Lower lobe of right lung (tissue), 2 donors: ENCODE results near the gene DAPK2. TPM values are rescaled to one million over a fixed set of nuclear protein-coding genes. Genes with fewer than 3 reads are reported as not detected.

ENCODE experiments used
- ATAC-seq, 2 donors: fragments of 200-7000 bp; cut with Tn5 transposase; one replicate each; pipeline ENCODE4 v1.9.1; 2020 to 2022; ENCODE audit warnings: mild to moderate bottlenecking in 2 of 2, moderate library complexity in 2 of 2
- DNase-seq: peaks from one replicate; pipeline ENCODE4 v3.0.0-alpha.2; 2020
- H3K27ac ChIP-seq: fragments of 200-600 bp; one replicate; pipeline ENCODE4 v1.8.0; 2022
- H3K27me3 ChIP-seq: fragments of 200-600 bp; one replicate; pipeline ENCODE4 v1.8.0; 2022; ENCODE audit warnings: low read depth
- H3K36me3 ChIP-seq: fragments of 200-600 bp; one replicate; pipeline ENCODE4 v1.8.0; 2022; ENCODE audit warnings: mild to moderate bottlenecking
- H3K4me1 ChIP-seq: fragments of 200-600 bp; one replicate; pipeline ENCODE4 v1.8.0; 2022
- H3K4me3 ChIP-seq: fragments of 200-600 bp; one replicate; pipeline ENCODE4 v1.8.0; 2022; ENCODE audit warnings: mild to moderate bottlenecking
- H3K9me3 ChIP-seq: fragments of 200-600 bp; one replicate; pipeline ENCODE4 v1.8.0; 2022
- intact Hi-C: fragments of 100-400 bp; cut with DNase I; formaldehyde crosslinking; loops from one replicate; pipeline ENCODE4 v1.11.0; 2022
- total RNA-seq: library from RNA; stranded (reverse); fragmentation: NEBNext Ultra II Directional; extraction: Animal tissue kit (Norgen Biotek cat#: 25700); gene quantifications from one replicate; pipeline ENCODE4 v1.2.1, GENCODE V29; 2021
- TF ChIP-seq, protein P1 (sequence below): fragments of 200-600 bp; IDR thresholded peaks from one replicate; pipeline ENCODE4 v1.8.0; 2022; ENCODE audit warnings: antibody characterized with exemption, mild to moderate bottlenecking
- donor health status: DM: no; HTN: yes; CAD: no; lungs with severe emphysema.

DAPK2 gene
- total RNA-seq, 1 donor from 2014 or later: 56.8 TPM

DNA sequence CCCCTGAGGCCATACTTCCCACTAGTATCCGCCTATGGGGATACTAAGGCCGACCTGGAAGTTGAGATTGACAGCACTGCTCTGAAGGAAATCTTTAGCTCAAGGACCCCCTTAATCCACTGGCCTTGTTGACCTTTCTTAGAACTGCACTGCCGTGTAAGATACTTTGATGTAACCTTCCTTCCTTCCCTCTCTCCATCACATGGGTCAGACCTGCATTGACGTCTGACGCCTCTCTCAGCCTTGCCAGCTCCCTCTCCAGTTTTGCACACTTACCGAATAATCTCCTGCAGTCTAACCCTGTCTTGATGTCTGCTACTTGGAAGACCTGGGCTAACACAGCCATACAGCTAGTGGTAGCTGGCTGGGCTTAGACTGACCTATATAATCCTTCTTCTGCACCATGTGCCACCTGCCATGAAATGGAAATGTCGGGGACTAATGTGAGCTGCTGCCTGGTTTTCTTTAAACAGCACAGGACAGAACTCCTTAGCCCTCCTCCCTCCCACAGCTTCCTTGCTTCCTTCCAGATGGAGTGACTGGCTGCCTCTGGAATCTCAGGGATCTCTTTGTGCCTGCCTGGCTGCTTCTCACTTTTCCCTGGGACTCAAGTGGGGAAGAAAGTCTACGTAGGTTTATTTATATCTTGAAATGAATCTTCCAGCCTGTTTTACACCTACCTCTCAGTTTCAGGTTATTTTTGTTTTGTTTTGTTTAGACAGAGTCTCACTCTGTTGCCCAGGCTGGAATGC, 173.3 kb downstream of the DAPK2 start:
- intact Hi-C loops: no loop called here
- Histone ChIP-seq H3K4me3 (no peak overlapping the region), H3K4me1 (no peaks in the 10 kb centered on the region), H3K27ac (no peak overlapping the region), H3K36me3 (no peaks in the 10 kb centered on the region), H3K27me3 (no peaks in the 10 kb centered on the region), H3K9me3 (no peaks in the 10 kb centered on the region)
- TF ChIP-seq, protein P1, sequence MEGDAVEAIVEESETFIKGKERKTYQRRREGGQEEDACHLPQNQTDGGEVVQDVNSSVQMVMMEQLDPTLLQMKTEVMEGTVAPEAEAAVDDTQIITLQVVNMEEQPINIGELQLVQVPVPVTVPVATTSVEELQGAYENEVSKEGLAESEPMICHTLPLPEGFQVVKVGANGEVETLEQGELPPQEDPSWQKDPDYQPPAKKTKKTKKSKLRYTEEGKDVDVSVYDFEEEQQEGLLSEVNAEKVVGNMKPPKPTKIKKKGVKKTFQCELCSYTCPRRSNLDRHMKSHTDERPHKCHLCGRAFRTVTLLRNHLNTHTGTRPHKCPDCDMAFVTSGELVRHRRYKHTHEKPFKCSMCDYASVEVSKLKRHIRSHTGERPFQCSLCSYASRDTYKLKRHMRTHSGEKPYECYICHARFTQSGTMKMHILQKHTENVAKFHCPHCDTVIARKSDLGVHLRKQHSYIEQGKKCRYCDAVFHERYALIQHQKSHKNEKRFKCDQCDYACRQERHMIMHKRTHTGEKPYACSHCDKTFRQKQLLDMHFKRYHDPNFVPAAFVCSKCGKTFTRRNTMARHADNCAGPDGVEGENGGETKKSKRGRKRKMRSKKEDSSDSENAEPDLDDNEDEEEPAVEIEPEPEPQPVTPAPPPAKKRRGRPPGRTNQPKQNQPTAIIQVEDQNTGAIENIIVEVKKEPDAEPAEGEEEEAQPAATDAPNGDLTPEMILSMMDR: no peak
- DNase-seq (no peak), ATAC-seq (no peak)

DNA sequence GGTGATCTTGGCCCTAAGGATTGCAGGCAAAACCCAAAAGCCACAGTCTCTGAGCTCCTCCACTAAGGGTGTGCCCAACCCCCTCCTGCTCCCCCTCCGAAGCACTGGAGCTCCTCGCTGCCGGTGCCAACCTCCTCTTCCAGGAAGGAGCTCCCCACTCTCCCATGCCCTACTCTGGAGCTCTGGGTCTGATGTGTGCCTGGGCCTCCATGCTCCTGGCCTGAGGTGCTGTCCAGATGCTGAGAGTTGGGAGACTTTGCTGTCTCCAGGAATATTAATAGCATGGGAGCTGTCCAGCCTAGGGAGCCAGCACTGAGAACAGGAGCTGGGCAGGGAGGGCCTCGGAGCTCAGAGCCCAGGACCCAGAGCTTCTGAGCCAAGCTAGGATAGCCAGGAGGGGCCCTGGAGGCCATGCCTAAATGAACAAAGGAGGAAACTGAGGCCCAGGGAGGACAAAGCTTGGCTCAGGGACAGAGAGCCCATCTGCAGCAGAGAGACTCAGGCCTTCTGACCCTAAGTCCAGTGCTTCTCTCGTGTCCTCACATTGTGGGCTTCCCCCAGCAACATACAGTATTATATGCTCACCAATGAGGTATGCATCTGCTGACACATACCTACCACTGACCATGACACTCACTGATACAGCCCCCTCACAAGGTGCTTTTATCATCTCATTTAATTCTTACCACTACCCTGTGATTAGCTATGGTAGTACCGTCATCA, 175.6 kb downstream of the DAPK2 start:
- no peak for DNase-seq

DNA sequence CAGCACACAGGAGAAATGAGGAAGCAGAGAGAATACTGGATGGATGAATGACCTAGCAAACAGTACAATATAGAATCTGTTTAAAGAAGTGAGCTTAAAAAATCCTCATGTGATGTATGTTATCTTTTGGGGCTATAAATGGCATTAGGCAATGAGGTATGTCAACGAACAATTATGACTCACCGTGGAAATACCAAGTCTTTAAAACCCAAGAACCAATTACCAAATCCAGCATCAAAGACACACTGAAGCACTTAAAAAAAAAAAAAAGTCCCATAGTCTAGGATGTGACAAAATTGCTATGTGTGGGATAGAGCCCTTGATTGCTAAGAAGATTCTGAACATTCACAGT, 176.3 kb downstream of the DAPK2 start:
- H3K27ac ChIP-seq: no peak overlapping the region
- intact Hi-C loops: no loop called here
- no peak overlapping the region for H3K4me3 ChIP-seq
- no peaks in the 10 kb centered on the region for H3K27me3 ChIP-seq
- ATAC-seq (no peak), DNase-seq (no peak)
- H3K9me3 ChIP-seq: no peaks in the 10 kb centered on the region
- TF ChIP-seq, protein P1: no peak
- no peaks in the 10 kb centered on the region for H3K4me1 ChIP-seq
- no peaks in the 10 kb centered on the region for H3K36me3 ChIP-seq

More for the DNA sequence above, 175.6 kb downstream of the DAPK2 start:
- intact Hi-C loops: no loop called here
- H3K4me1 ChIP-seq: no peaks in the 10 kb centered on the region
- no peak overlapping the region for H3K4me3 ChIP-seq
- no peaks in the 10 kb centered on the region for H3K36me3 ChIP-seq
- no peaks in the 10 kb centered on the region for H3K27me3 ChIP-seq
- ATAC-seq: peak; percentile 70 to 72
- H3K27ac ChIP-seq: no peak overlapping the region
- TF ChIP-seq, protein P1: no peak
- no peaks in the 10 kb centered on the region for H3K9me3 ChIP-seq

DNA sequence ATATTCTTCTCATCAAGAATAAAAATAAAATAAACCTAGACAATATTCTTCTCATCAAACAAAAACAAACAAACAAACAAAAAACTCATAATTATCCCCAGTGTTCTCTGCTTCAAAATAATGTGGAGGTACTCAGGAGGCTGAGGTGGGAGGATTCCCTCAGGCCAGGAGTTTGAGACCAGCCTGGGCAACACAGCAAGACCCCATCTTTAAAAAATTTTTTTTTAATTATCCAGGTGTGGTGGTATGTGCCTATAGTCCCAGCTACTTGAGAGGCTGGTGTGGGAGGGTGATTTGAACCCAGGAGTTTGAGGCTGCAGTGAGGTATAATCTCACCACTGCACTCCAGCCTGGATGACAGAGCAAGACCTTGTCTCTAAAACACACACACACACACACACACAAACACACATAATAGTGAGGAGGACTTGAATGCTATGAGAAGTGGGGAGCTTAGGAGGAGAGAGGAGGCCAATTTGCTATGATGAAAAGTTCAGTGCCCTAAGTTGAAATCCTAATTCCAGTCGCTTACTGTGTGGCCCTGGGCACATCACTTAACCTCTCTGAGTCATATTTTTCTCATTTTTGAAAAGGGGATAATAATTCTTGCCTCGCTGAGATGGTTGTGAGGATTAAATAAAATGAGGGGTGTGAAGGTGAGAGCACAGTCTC, 176.8 kb downstream of the DAPK2 start:
- ATAC-seq (no peak), DNase-seq (no peak)
- TF ChIP-seq, protein P1: no peak

DNA sequence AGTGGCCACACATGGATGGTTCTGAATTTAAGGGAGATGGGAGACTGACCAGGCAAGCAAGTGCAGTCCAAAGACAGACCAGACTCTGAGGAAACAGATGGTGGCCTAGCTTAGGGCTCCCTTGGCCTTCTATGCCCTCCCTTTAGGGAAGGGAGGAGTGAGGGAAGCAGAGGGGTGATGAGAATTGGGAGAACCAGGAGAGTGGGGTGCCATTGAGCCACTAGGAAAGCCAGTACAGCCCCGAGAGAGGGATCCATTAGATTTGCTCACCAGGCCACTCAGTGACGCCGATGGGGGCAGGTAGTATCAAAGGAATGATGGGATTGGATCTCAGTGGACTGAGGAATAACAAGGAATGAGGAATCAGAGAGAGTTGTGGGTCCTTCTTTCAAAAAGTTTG, 182.1 kb downstream of the DAPK2 start:
- no peaks in the 10 kb centered on the region for H3K9me3 ChIP-seq
- no peaks in the 10 kb centered on the region for H3K27me3 ChIP-seq
- H3K27ac ChIP-seq: no peak overlapping the region
- no peaks in the 10 kb centered on the region for H3K36me3 ChIP-seq
- ATAC-seq (no peak), DNase-seq (no peak)
- intact Hi-C loops: no loop called here
- TF ChIP-seq, protein P1: no peak
- no peak overlapping the region for H3K4me3 ChIP-seq
- H3K4me1 ChIP-seq: no peaks in the 10 kb centered on the region

More for the DNA sequence above, 176.8 kb downstream of the DAPK2 start:
- no peaks in the 10 kb centered on the region for H3K36me3 ChIP-seq
- intact Hi-C loops: no loop called here
- H3K27ac ChIP-seq: no peak overlapping the region
- no peaks in the 10 kb centered on the region for H3K9me3 ChIP-seq
- no peaks in the 10 kb centered on the region for H3K27me3 ChIP-seq
- H3K4me1 ChIP-seq: no peaks in the 10 kb centered on the region
- no peak overlapping the region for H3K4me3 ChIP-seq
